H1 (cell line): ENCODE measurements around the gene UMPS. TPM values are rescaled to one million over a fixed set of nuclear protein-coding genes. Genes with fewer than 3 reads are reported as not detected.
A peak's percentile ranks its signal among the peaks of the same experiment; 100 is the strongest.

Experiments
- CTCF ChIA-PET: fragments of 300-600 bp; sonication (Branson Sonifier 250); formaldehyde crosslinking; loops from one replicate; lab custom pipeline; 2021; ENCODE audit not compliant: partially characterized antibody; lab: Charles Lee
- POLR2A ChIA-PET: fragments of 300-600 bp; sonication (Branson Sonifier 250); formaldehyde crosslinking; loops from one replicate; lab custom pipeline; 2021; ENCODE audit warnings: inconsistent platforms; ENCODE audit not compliant: partially characterized antibody; lab: Charles Lee
- DNase-seq, 2 experiments: peaks; one replicate each; pipeline versions ENCODE4 v3.0.0 to v3.0.0-alpha.2; 2010 to 2022; ENCODE audit warnings: low spot score in 2 of 2, low read depth in 1 of 2, mixed read lengths in 1 of 2
- FAIRE-seq: peaks from 2 replicates; lab custom pipeline; 2011; peaks lifted over from hg19 to GRCh38; lab: Jason Lieb, UNC
- H2AFZ ChIP-seq: 2 replicates; pipeline ENCODE4 v1.8.1; 2012; ENCODE audit warnings: low read length, inconsistent platforms
- H2AK5ac ChIP-seq: 2 replicates; pipeline ENCODE4 v1.6.1; 2013; ENCODE audit warnings: low read depth, low read length
- H2BK120ac ChIP-seq: replicated peaks from 2 replicates; pipeline ENCODE3; 2013; ENCODE audit warnings: low read depth, low read length, inconsistent platforms
- H2BK12ac ChIP-seq: 2 replicates; pipeline ENCODE4 v1.6.1; 2013; ENCODE audit warnings: low read depth, low read length
- H2BK15ac ChIP-seq: 2 replicates; pipeline ENCODE4 v1.6.1; 2013; ENCODE audit warnings: low read length
- H2BK20ac ChIP-seq: 2 replicates; pipeline ENCODE4 v1.6.1; 2013; ENCODE audit warnings: low read length
- H2BK5ac ChIP-seq: 2 replicates; pipeline ENCODE4 v1.6.1; 2013; ENCODE audit warnings: low read depth, low read length
- H3K14ac ChIP-seq: 2 replicates; pipeline ENCODE4 v1.6.1; 2013; ENCODE audit warnings: inconsistent platforms; ENCODE audit not compliant: insufficient read length
- H3K18ac ChIP-seq: 2 replicates; pipeline ENCODE4 v1.6.1; 2013; ENCODE audit warnings: low read length; ENCODE audit errors: extremely low read depth
- H3K23ac ChIP-seq: 2 replicates; pipeline ENCODE4 v1.6.1; 2013; ENCODE audit warnings: inconsistent platforms; ENCODE audit not compliant: insufficient read length
- H3K23me2 ChIP-seq: 2 replicates; pipeline ENCODE4 v1.6.1; 2013; ENCODE audit warnings: low read depth, low read length
- H3K27ac ChIP-seq: 2 replicates; pipeline ENCODE4 v1.6.1; 2011; ENCODE audit warnings: low read depth, low read length, inconsistent platforms
- H3K27me3 ChIP-seq, 4 experiments: replicated peaks in 1 of 4; 1 replicate in 1 of 4; 2 replicates in 3 of 4; pipeline versions ENCODE4 v1.6.1 to v1.8.1; 2011 to 2013; ENCODE audit warnings: low read length in 3 of 4, mild to moderate bottlenecking in 3 of 4, inconsistent platforms in 2 of 4, mixed read lengths in 2 of 4, moderate library complexity in 1 of 4; ENCODE audit not compliant: control insufficient read depth in 3 of 4, insufficient read depth in 3 of 4; ENCODE audit errors: extremely low read depth in 1 of 4
- H3K36me3 ChIP-seq, 4 experiments: 2 replicates each; pipeline versions ENCODE4 v1.6.1 to v1.8.1; 2011 to 2013; ENCODE audit warnings: mild to moderate bottlenecking in 4 of 4, low read length in 3 of 4, moderate library complexity in 2 of 4, control low read depth in 1 of 4, inconsistent platforms in 1 of 4; ENCODE audit not compliant: insufficient read depth in 4 of 4, control insufficient read depth in 2 of 4
- H3K4ac ChIP-seq: replicated peaks from 2 replicates; pipeline ENCODE3; 2013; ENCODE audit warnings: low read length, low read depth, mixed read lengths, inconsistent platforms; ENCODE audit not compliant: insufficient read length
- H3K4me1 ChIP-seq, 4 experiments: replicated peaks in 1 of 4; 1 replicate in 1 of 4; 2 replicates in 3 of 4; pipeline versions ENCODE4 v1.6.1 to v1.8.1; 2011 to 2013; ENCODE audit warnings: low read length in 3 of 4, inconsistent platforms in 2 of 4, mixed read lengths in 1 of 4; ENCODE audit not compliant: insufficient read depth in 4 of 4, control insufficient read depth in 3 of 4
- H3K4me2 ChIP-seq, 2 experiments: 2 replicates each; pipeline versions ENCODE4 v1.6.1 to v1.8.1; 2011 to 2013; ENCODE audit warnings: low read depth in 2 of 2, low read length in 2 of 2, control low read depth in 1 of 2, inconsistent platforms in 1 of 2, mild to moderate bottlenecking in 1 of 2; ENCODE audit not compliant: insufficient read depth in 1 of 2
- H3K4me3 ChIP-seq, 4 experiments: fragments of 200-600, 300-600 bp in 1 of 4; sonication (generic), shearing (Covaris generic), sonication (Bioruptor Twin) in 1 of 4; 2 replicates each; pipeline versions ENCODE4 v1.5.1 to v1.8.1; 2011 to 2016; ENCODE audit warnings: low read length in 4 of 4, low read depth in 3 of 4, control low read depth in 2 of 4, inconsistent platforms in 2 of 4, mild to moderate bottlenecking in 2 of 4, mixed read lengths in 1 of 4, moderate library complexity in 1 of 4; ENCODE audit not compliant: insufficient read depth in 2 of 4; ENCODE audit errors: extremely low read depth in 1 of 4
- H3K56ac ChIP-seq: replicated peaks from 2 replicates; pipeline ENCODE3; 2013; ENCODE audit warnings: low read depth, mild to moderate bottlenecking, mixed read lengths, low read length, inconsistent platforms; ENCODE audit not compliant: insufficient read length
- H3K79me1 ChIP-seq: 2 replicates; pipeline ENCODE4 v1.6.1; 2013; ENCODE audit warnings: low read depth, low read length, control low read depth
- H3K79me2 ChIP-seq, 2 experiments: 2 replicates each; pipeline versions ENCODE4 v1.6.1 to v1.8.1; 2012 to 2013; ENCODE audit warnings: low read length in 2 of 2, mild to moderate bottlenecking in 2 of 2, inconsistent platforms in 1 of 2; ENCODE audit not compliant: insufficient read depth in 2 of 2, control insufficient read depth in 1 of 2
- H3K9ac ChIP-seq, 4 experiments: replicated peaks in 1 of 4; 1 replicate in 1 of 4; 2 replicates in 3 of 4; pipeline versions ENCODE4 v1.6.1 to v1.8.1; 2011 to 2013; ENCODE audit warnings: low read depth in 3 of 4, low read length in 3 of 4, control low read depth in 2 of 4, mild to moderate bottlenecking in 2 of 4, moderate library complexity in 2 of 4, inconsistent platforms in 1 of 4; ENCODE audit errors: extremely low read depth in 1 of 4
- H3K9me3 ChIP-seq, 2 experiments: 2 replicates each; pipeline versions ENCODE4 v1.6.1 to v1.8.1; 2012 to 2013; ENCODE audit warnings: mild to moderate bottlenecking in 2 of 2, moderate library complexity in 2 of 2, control low read depth in 1 of 2, inconsistent platforms in 1 of 2, low read depth in 1 of 2, low read length in 1 of 2, mixed read lengths in 1 of 2; ENCODE audit not compliant: insufficient read depth in 2 of 2
- H4K20me1 ChIP-seq, 2 experiments: replicated peaks in 1 of 2; 2 replicates each; pipeline versions ENCODE3 to v1.8.1; 2011 to 2013; ENCODE audit warnings: inconsistent platforms in 2 of 2, low read length in 2 of 2, mild to moderate bottlenecking in 1 of 2; ENCODE audit not compliant: insufficient read depth in 2 of 2, control insufficient read depth in 1 of 2
- H4K5ac ChIP-seq: 2 replicates; pipeline ENCODE4 v1.6.1; 2013; ENCODE audit warnings: low read length, low read depth, mixed read lengths, inconsistent platforms; ENCODE audit not compliant: insufficient read length
- H4K8ac ChIP-seq: 2 replicates; pipeline ENCODE4 v1.8.0; 2013; ENCODE audit warnings: mild to moderate bottlenecking, moderate library complexity, low read length, inconsistent platforms; ENCODE audit not compliant: insufficient read depth; ENCODE audit errors: extremely low read depth
- H4K91ac ChIP-seq: replicated peaks from 2 replicates; pipeline ENCODE3; 2013; ENCODE audit warnings: low read length, mixed read lengths, inconsistent platforms; ENCODE audit not compliant: insufficient read length
- ASH2L ChIP-seq: fragments of 200-600, 300-600 bp; sonication (generic); IDR thresholded peaks from one replicate; pipeline ENCODE4 v1.7.1; 2017; ENCODE audit warnings: low read length
- TCF12 ChIP-seq: IDR thresholded peaks from 2 replicates; pipeline ENCODE4 v1.6.1; 2011; ENCODE audit warnings: low read depth, mild to moderate bottlenecking, low read length
- WGBS, 2 experiments: shearing (Covaris generic) in 1 of 2; methylation state at CpG; one replicate each; pipeline versions ENCODE4 v1.1.6 to v1.1.7; 2013 to 2015; ENCODE audit warnings: low lambda C conversion rate in 2 of 2, mixed read lengths in 2 of 2, inconsistent platforms in 1 of 2, low coverage in 1 of 2, missing lambda C conversion rate in 1 of 2; ENCODE audit not compliant: insufficient replicate concordance in 2 of 2, insufficient coverage in 1 of 2, insufficient read length in 1 of 2; ENCODE audit errors: extremely low coverage in 1 of 2, missing lambda C conversion rate in 1 of 2; 5-methylcytosine and 5-hydroxymethylcytosine counted together
- polyA plus RNA-seq, 7 experiments: library from polyadenylated mRNA; depleted of rRNA in 3 of 7; stranded (reverse) in 5 of 7; unstranded in 2 of 7; fragments of >200 nt in 5 of 7; fragments of 200-250 nt in 2 of 7; gene quantifications; 1 replicate in 5 of 7; 2 replicates in 1 of 7; 4 replicates in 1 of 7; pipeline versions ENCODE4 v1.2.1 to v1.2.3, GENCODE V29; 2011 to 2013; ENCODE audit warnings: missing spikeins in 2 of 7, mixed read lengths in 2 of 7
- total RNA-seq: library from RNA; stranded (reverse); fragmentation: NEBNext Ultra II Directional; extraction: Animal tissue kit (Norgen Biotek cat#: 25700); gene quantifications from 2 replicates; pipeline ENCODE4 v1.2.1, GENCODE V29; 2021

UMPS gene
- total and polyA plus RNA-seq, 2 of the 8 experiments (the other 6 are each of a cell fraction or from before 2014, with no cell fraction given), result 32.8 to 59.0 TPM

DNA sequence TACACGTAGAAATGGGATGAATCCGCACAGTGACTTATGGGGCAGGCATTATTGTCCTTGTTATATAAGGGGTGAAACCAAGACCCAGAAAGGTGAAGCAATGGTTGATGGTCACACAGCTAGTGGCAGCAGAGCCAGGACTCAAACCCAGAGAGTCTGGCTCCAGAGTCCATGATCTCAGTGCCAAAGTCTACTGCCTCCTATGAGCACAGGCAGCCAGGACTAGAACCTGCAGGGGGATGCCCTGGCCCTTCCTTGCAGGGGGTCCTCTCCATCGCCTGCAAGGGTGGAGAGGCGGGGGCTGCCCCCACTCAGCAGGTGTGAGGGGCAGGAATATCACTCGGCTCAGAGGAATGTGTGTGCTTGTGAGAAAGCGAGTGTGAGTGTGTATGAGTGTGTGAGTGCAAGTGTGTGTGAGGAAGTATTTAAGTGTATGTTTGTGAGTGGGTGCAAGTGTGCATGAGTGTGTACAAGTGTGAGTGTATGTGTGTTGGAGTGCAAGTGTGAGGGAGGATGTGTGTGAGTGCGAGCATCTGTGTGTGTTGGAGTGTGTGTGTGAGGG, 44.7 kb downstream of the UMPS start:
- no peak for DNase-seq
- no peak overlapping the region for H3K23ac ChIP-seq
- H3K4me2 ChIP-seq, result peak overlapping the region in 1 of 2 experiments; percentile 35; a peak in 1 of 4 replicates
- peaks cover 0 to 7% of the 10 kb centered on the region in 2 experiments for H4K20me1 ChIP-seq
- no peaks in the 10 kb centered on the region for H3K27me3 ChIP-seq
- H2BK20ac ChIP-seq, result peak overlapping the region; percentile 44
- H2BK12ac ChIP-seq, result peak overlapping the region; percentile 99
- H3K56ac ChIP-seq, result peak overlapping the region; percentile 26
- FAIRE-seq, result no peak
- peak overlapping the region; percentile 19 for H3K4ac ChIP-seq
- H4K91ac ChIP-seq, result peak overlapping the region; percentile 91
- peak overlapping the region; percentile 94 for H2AK5ac ChIP-seq
- H3K36me3 ChIP-seq, result peaks cover 0 to 4% (median 2%) of the 10 kb centered on the region in 4 experiments; a peak in 3 of 8 replicates
- peak overlapping the region; percentile 17 for H4K5ac ChIP-seq
- H3K9ac ChIP-seq, result no peak overlapping the region; a peak in 1 of 7 replicates
- H2BK5ac ChIP-seq, result peak overlapping the region; percentile 98
- H3K27ac ChIP-seq, result peak overlapping the region; percentile 25; the same call in 1 of the 2 replicates
- H3K79me2 ChIP-seq, result no peaks in the 10 kb centered on the region
- ChIA-PET CTCF (interaction anchor here (1.0 to 1.5 kb wide), 5 partner anchors 12 to 126 kb away, joined by 3 to 10 read pairs (median 4); no protein-coding TSS in a partner anchor), POLR2A (interaction anchor here (1.0 to 1.4 kb wide), 3 partner anchors 12 to 107 kb away, joined by 3 to 5 read pairs (median 3); no protein-coding TSS in a partner anchor)
- peak overlapping the region; percentile 85; the same call in 1 of the 2 replicates for H3K18ac ChIP-seq
- peak overlapping the region; percentile 97 for H2BK15ac ChIP-seq
- H3K9me3 ChIP-seq, result no peaks in the 10 kb centered on the region
- H3K4me3 ChIP-seq, result no peak overlapping the region
- 75 to 93% methylated on average over 2 to 7 of the region's 7 CpGs for WGBS, 2 experiments
- peak overlapping the region; percentile 43; the same call in 1 of the 2 replicates for H4K8ac ChIP-seq
- H2BK120ac ChIP-seq, result peak overlapping the region; percentile 84
- no peak overlapping the region for H2AFZ ChIP-seq
- H3K23me2 ChIP-seq, result peaks cover 3% of the 10 kb centered on the region; the same call in 1 of the 2 replicates
- no peak overlapping the region for H3K14ac ChIP-seq
- peaks cover 5% of the 10 kb centered on the region; the same call in 1 of the 2 replicates for H3K79me1 ChIP-seq
- H3K4me1 ChIP-seq, result peaks cover 6 to 16% (median 8%) of the 10 kb centered on the region in 4 experiments; a peak in 6 of 7 replicates
- TF ChIP-seq ASH2L (peak; percentile 83), TCF12 (no peak)
